Liver (tissue), 3 donors: Measurements from ENCODE around the gene ANKMY2.

Source experiments
- FOXA1 ChIP-seq: IDR thresholded peaks from 2 replicates; pipeline ENCODE4 v1.6.1; 2016; ENCODE audit warnings: antibody characterized with exemption
- GABPA ChIP-seq, 2 donors: IDR thresholded peaks in 1 of 2; conservative IDR thresholded peaks in 1 of 2; 2 replicates each; pipeline ENCODE4 v1.6.1; 2016; ENCODE audit warnings: antibody characterized with exemption in 2 of 2, mild to moderate bottlenecking in 1 of 2, moderate library complexity in 1 of 2
- RXRA ChIP-seq, 2 donors: IDR thresholded peaks; 2 replicates each; pipeline ENCODE4 v1.6.1; 2017 to 2018; ENCODE audit warnings: antibody characterized with exemption in 2 of 2, mild to moderate bottlenecking in 1 of 2
- SP1 ChIP-seq: IDR thresholded peaks from 2 replicates; pipeline ENCODE4 v1.6.1; 2018; ENCODE audit warnings: antibody characterized with exemption, mild to moderate bottlenecking
- TF ChIP-seq, protein P1 (sequence below): IDR thresholded peaks from 2 replicates; pipeline ENCODE4 v1.6.1; 2016; ENCODE audit warnings: antibody characterized with exemption
- TF ChIP-seq, protein P2 (sequence below): fragments of 150-350 bp; IDR thresholded peaks from 2 replicates; pipeline ENCODE4 v1.5.1; 2017; ENCODE audit warnings: improper control_type of control experiment, low read depth, low read length; ENCODE audit not compliant: missing input control
- TF ChIP-seq, protein P3 (sequence below): IDR thresholded peaks from 2 replicates; pipeline ENCODE4 v1.6.1; 2016; ENCODE audit warnings: antibody characterized with exemption
- TF ChIP-seq, protein P4 (sequence below): IDR thresholded peaks from 2 replicates; pipeline ENCODE4 v1.6.1; 2016; ENCODE audit warnings: antibody characterized with exemption
- donor health status: healthy.
- donor health status: healthy.

DNA sequence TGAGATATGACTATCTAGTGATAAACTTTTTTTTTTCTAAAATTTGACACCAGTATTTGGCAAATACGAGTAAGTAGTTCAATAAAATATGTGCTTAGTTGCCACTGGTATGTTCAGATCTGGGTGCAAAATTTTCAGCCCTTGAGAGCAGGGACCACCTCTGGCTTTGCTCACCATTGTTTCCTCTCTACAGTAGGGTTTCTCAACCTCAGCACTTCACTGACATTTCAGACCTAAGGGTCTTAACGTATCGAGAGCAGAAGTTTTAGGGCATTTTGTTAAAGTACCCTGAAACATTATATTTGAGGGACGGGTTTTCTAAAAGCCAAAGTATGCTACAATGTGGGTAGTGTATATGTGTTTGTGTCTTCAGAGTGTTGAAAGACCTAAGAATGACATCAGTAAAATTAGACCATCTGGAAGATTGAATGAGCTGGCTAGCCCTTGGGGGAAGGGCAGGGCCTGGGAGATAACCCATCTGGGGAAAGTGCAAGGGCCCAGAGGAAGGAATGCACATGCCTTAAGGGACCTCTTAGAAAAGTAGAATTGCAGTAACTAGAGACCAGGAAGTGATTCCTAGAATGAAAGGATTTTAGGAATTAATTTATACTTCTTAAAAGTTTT, 12.2 kb upstream of the ANKMY2 start:
- TF ChIP-seq FOXA1 (no peak), GABPA (IDR thresholded peaks at IDR 0.05 in 1 of 2, conservative IDR thresholded peaks at IDR 0.05 in 1 of 2) (no peak), SP1 (no peak), RXRA (IDR thresholded peaks at IDR 0.05) (no peak)
- TF ChIP-seq, protein P1, sequence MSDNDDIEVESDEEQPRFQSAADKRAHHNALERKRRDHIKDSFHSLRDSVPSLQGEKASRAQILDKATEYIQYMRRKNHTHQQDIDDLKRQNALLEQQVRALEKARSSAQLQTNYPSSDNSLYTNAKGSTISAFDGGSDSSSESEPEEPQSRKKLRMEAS = no peak
- TF ChIP-seq, protein P2, sequence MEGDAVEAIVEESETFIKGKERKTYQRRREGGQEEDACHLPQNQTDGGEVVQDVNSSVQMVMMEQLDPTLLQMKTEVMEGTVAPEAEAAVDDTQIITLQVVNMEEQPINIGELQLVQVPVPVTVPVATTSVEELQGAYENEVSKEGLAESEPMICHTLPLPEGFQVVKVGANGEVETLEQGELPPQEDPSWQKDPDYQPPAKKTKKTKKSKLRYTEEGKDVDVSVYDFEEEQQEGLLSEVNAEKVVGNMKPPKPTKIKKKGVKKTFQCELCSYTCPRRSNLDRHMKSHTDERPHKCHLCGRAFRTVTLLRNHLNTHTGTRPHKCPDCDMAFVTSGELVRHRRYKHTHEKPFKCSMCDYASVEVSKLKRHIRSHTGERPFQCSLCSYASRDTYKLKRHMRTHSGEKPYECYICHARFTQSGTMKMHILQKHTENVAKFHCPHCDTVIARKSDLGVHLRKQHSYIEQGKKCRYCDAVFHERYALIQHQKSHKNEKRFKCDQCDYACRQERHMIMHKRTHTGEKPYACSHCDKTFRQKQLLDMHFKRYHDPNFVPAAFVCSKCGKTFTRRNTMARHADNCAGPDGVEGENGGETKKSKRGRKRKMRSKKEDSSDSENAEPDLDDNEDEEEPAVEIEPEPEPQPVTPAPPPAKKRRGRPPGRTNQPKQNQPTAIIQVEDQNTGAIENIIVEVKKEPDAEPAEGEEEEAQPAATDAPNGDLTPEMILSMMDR = no peak
- TF ChIP-seq, protein P3, sequence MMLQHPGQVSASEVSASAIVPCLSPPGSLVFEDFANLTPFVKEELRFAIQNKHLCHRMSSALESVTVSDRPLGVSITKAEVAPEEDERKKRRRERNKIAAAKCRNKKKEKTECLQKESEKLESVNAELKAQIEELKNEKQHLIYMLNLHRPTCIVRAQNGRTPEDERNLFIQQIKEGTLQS = no peak
- TF ChIP-seq, protein P4, sequence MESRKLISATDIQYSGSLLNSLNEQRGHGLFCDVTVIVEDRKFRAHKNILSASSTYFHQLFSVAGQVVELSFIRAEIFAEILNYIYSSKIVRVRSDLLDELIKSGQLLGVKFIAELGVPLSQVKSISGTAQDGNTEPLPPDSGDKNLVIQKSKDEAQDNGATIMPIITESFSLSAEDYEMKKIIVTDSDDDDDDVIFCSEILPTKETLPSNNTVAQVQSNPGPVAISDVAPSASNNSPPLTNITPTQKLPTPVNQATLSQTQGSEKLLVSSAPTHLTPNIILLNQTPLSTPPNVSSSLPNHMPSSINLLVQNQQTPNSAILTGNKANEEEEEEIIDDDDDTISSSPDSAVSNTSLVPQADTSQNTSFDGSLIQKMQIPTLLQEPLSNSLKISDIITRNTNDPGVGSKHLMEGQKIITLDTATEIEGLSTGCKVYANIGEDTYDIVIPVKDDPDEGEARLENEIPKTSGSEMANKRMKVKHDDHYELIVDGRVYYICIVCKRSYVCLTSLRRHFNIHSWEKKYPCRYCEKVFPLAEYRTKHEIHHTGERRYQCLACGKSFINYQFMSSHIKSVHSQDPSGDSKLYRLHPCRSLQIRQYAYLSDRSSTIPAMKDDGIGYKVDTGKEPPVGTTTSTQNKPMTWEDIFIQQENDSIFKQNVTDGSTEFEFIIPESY = no peak
